ENCODE measurements around the gene GZMM. TPM values are rescaled to one million over a fixed set of nuclear protein-coding genes. Genes with fewer than 3 reads are reported as not detected.

GZMM gene
- total and polyA plus RNA-seq, 2 experiments from 2014 or later = not detected

GRCh38 chr19:581399-582111 lies 37.7 kb downstream of the GZMM start:
- Histone ChIP-seq H3K4me1 (ENCODE audit: insufficient read depth) (peaks cover 9% of the 10 kb centered on the region), H3F3A (ENCODE audit: insufficient read depth) (0 out of 2 replicates have a peak, but pooled peaks cover 3% of the 10 kb centered on the region), H3K4me2 (ENCODE audit: unreplicated experiment) (no peak overlapping the region), H3K9me3 (ENCODE audit: low read depth) (no peaks in the 10 kb centered on the region), H3K4me3 (no peak overlapping the region), H4K20me1 (ENCODE audit: insufficient read depth) (no peaks in the 10 kb centered on the region), H3K36me3 (ENCODE audit: low read depth) (no peaks in the 10 kb centered on the region; the same call in 1 of the 2 replicates), H3K79me2 (ENCODE audit: insufficient read depth) (peaks cover 57% of the 10 kb centered on the region), H3K27me3 (replicated peaks; ENCODE audit: insufficient read depth) (no peaks in the 10 kb centered on the region), H3K9ac (no peak overlapping the region), H2AFZ (no peak overlapping the region), H3K27ac (no peak overlapping the region), H3K9me2 (ENCODE audit: insufficient read depth) (no peaks in the 10 kb centered on the region)
- in situ Hi-C loops (cut with MboI) = no loop called here
- TF ChIP-seq EZH2phosphoT487 (IDR thresholded peaks at IDR 0.05; ENCODE audit: insufficient read depth, low read depth) = no peak
- no peak for TF ChIP-seq EZH2 (IDR thresholded peaks at IDR 0.05; ENCODE audit: insufficient read depth, poor library complexity, severe bottlenecking)
- 92 to 93% methylated on average over 28 to 37 of the region's 40 CpGs for WGBS, 2 experiments (ENCODE audit: low coverage in 1 of 2, low lambda C conversion rate in 2 of 2, missing lambda C conversion rate in 2 of 2)
- no peak for DNase-seq

DNA sequence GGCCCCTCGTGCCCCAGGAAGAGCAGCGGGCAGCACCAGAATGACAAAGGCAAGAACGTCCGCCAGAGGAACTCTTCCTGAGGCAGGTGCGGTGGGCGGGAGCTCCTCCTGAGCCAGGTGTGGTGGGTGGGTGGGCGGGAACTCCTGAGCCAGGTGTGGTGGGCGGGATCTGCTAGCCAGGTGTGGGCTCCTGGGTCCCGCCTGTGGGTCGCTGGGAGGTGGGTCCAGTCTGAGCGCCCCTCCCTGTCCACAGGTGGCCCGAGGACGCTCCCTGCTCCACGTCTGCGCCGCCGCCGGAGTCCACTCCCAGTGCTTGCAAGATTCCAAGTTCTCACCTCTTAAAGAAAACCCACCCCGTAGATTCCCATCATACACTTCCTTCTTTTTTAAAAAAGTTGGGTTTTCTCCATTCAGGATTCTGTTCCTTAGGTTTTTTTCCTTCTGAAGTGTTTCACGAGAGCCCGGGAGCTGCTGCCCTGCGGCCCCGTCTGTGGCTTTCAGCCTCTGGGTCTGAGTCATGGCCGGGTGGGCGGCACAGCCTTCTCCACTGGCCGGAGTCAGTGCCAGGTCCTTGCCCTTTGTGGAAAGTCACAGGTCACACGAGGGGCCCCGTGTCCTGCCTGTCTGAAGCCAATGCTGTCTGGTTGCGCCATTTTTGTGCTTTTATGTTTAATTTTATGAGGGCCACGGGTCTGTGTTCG lies 38.8 kb downstream of the GZMM start:
- Histone ChIP-seq H3K9ac (no peak overlapping the region), H3K4me2 (ENCODE audit: unreplicated experiment) (no peak overlapping the region), H3K27ac (no peak overlapping the region), H2AFZ (no peak overlapping the region), H3F3A (ENCODE audit: insufficient read depth) (0 out of 2 replicates have a peak, but pooled peaks cover 7% of the 10 kb centered on the region), H3K4me3 (no peak overlapping the region), H3K9me2 (ENCODE audit: insufficient read depth) (no peaks in the 10 kb centered on the region), H3K4me1 (ENCODE audit: insufficient read depth) (peaks cover 15% of the 10 kb centered on the region), H4K20me1 (ENCODE audit: insufficient read depth) (no peaks in the 10 kb centered on the region), H3K27me3 (replicated peaks; ENCODE audit: insufficient read depth) (no peaks in the 10 kb centered on the region), H3K36me3 (ENCODE audit: low read depth) (no peaks in the 10 kb centered on the region; the same call in 1 of the 2 replicates), H3K9me3 (ENCODE audit: low read depth) (no peaks in the 10 kb centered on the region), H3K79me2 (ENCODE audit: insufficient read depth) (peaks cover 46% of the 10 kb centered on the region)
- in situ Hi-C loops (cut with MboI) = no loop called here
- DNase-seq = peak; percentile 80
- no peak for TF ChIP-seq EZH2phosphoT487 (IDR thresholded peaks at IDR 0.05; ENCODE audit: insufficient read depth, low read depth)
- no peak for TF ChIP-seq EZH2 (IDR thresholded peaks at IDR 0.05; ENCODE audit: insufficient read depth, poor library complexity, severe bottlenecking)
- WGBS, 2 experiments (ENCODE audit: low coverage in 1 of 2, low lambda C conversion rate in 2 of 2, missing lambda C conversion rate in 2 of 2) = 80 to 82% methylated on average over 28 to 30 of the region's 31 CpGs

DNA sequence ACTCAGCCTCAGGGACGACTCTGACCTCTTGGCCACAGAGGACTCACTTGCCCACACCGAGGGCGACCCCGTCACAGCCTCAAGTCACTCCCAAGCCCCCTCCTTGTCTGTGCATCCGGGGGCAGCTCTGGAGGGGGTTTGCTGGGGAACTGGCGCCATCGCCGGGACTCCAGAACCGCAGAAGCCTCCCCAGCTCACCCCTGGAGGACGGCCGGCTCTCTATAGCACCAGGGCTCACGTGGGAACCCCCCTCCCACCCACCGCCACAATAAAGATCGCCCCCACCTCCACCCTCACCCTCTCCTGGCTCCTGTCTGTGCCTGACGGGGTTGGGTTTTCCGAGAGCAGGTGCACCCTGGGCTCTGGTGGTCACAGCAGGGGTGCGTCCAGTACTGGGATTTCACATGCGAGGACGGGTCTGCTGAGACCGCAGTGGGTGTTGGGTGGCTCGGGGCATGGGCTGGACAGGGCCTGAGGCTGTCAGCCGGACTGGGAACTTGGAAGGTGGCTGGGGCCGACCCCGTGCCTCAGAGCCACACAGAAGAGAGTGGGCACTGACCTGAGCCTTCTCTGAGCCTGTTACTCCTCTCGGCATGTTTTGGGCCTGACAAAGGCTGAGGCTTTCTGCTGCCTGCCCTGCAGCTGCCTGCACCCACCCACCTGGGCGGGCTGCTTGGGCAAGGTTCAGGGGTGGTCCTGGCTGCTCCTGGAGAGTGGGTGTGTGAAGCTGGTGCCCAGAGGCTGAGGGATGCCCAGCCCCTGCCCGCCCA lies 39.5 kb downstream of the GZMM start:
- Histone ChIP-seq H3K4me3 (no peak overlapping the region), H3K27ac (no peak overlapping the region), H3K9me2 (ENCODE audit: insufficient read depth) (no peaks in the 10 kb centered on the region), H3K9ac (no peak overlapping the region), H3K36me3 (ENCODE audit: low read depth) (no peaks in the 10 kb centered on the region; the same call in 1 of the 2 replicates), H3K79me2 (ENCODE audit: insufficient read depth) (peaks cover 38% of the 10 kb centered on the region), H4K20me1 (ENCODE audit: insufficient read depth) (no peaks in the 10 kb centered on the region), H3F3A (ENCODE audit: insufficient read depth) (0 out of 2 replicates have a peak, but pooled peaks cover 7% of the 10 kb centered on the region), H2AFZ (no peak overlapping the region), H3K4me1 (ENCODE audit: insufficient read depth) (peaks cover 15% of the 10 kb centered on the region), H3K4me2 (ENCODE audit: unreplicated experiment) (no peak overlapping the region), H3K9me3 (ENCODE audit: low read depth) (no peaks in the 10 kb centered on the region), H3K27me3 (replicated peaks; ENCODE audit: insufficient read depth) (no peaks in the 10 kb centered on the region)
- no peak for TF ChIP-seq EZH2 (IDR thresholded peaks at IDR 0.05; ENCODE audit: insufficient read depth, poor library complexity, severe bottlenecking)
- no peak for TF ChIP-seq EZH2phosphoT487 (IDR thresholded peaks at IDR 0.05; ENCODE audit: insufficient read depth, low read depth)
- no peak for DNase-seq
- 88 to 93% methylated on average over 11 to 26 of the region's 27 CpGs for WGBS, 2 experiments (ENCODE audit: low coverage in 1 of 2, low lambda C conversion rate in 2 of 2, missing lambda C conversion rate in 2 of 2)
- in situ Hi-C loops (cut with MboI) = no loop called here

- Histone ChIP-seq H3K9me3 (ENCODE audit: low read depth) (no peaks in the 10 kb centered on the region), H3K27me3 (replicated peaks; ENCODE audit: insufficient read depth) (no peaks in the 10 kb centered on the region), H2AFZ (no peak overlapping the region), H3K79me2 (ENCODE audit: insufficient read depth) (peaks cover 33% of the 10 kb centered on the region), H3F3A (ENCODE audit: insufficient read depth) (0 out of 2 replicates have a peak, but pooled peaks cover 7% of the 10 kb centered on the region), H3K27ac (no peak overlapping the region), H3K9me2 (ENCODE audit: insufficient read depth) (no peaks in the 10 kb centered on the region), H3K9ac (no peak overlapping the region), H3K4me3 (no peak overlapping the region), H3K4me2 (ENCODE audit: unreplicated experiment) (no peak overlapping the region), H3K4me1 (ENCODE audit: insufficient read depth) (peaks cover 15% of the 10 kb centered on the region), H3K36me3 (ENCODE audit: low read depth) (no peaks in the 10 kb centered on the region; the same call in 1 of the 2 replicates), H4K20me1 (ENCODE audit: insufficient read depth) (no peaks in the 10 kb centered on the region)
- TF ChIP-seq EZH2phosphoT487 (IDR thresholded peaks at IDR 0.05; ENCODE audit: insufficient read depth, low read depth) (no peak), EZH2 (IDR thresholded peaks at IDR 0.05; ENCODE audit: insufficient read depth, poor library complexity, severe bottlenecking) (no peak)
- in situ Hi-C loops (cut with MboI) = no loop called here
- WGBS, 2 experiments (ENCODE audit: low coverage in 1 of 2, low lambda C conversion rate in 2 of 2, missing lambda C conversion rate in 2 of 2) = 68 to 72% methylated on average over 5 of the region's 5 CpGs
- DNase-seq = no peak
These were observed 40.1 kb downstream of the GZMM start for GRCh38 chr19:583968-584239.
